HepG2 (cell line): ENCODE results near the gene ARHGEF3. TPM values are rescaled to one million over a fixed set of nuclear protein-coding genes. Genes with fewer than 3 reads are reported as not detected.
A peak's percentile ranks its signal among the peaks of the same experiment; 100 is the strongest.

Experiments used
- ETV5 ChIP-seq: IDR thresholded peaks from 2 replicates; pipeline ENCODE4 v1.6.1; 2018; ENCODE audit warnings: missing biosample characterization, missing genetic modification reagents, inconsistent platforms, borderline replicate concordance
- FOXO1 ChIP-seq: sonication (generic); formaldehyde crosslinking; IDR thresholded peaks from 2 replicates; pipeline ENCODE4 v1.4.0; 2020; ENCODE audit warnings: missing genetic modification reagents
- NR2F2 ChIP-seq: IDR thresholded peaks from 2 replicates; pipeline ENCODE4 v1.6.1; 2012; ENCODE audit warnings: low read depth, inconsistent platforms, borderline replicate concordance
- SAP130 ChIP-seq: IDR thresholded peaks from 2 replicates; pipeline ENCODE4 v1.6.1; 2016; ENCODE audit warnings: low read depth
- SOX6 ChIP-seq, 2 experiments: fragments of 450-650 bp in 1 of 2; sonication (generic) in 1 of 2; formaldehyde crosslinking in 1 of 2; IDR thresholded peaks; 2 replicates each; pipeline versions ENCODE4 v1.4.0 to v1.6.1; 2017 to 2020; ENCODE audit warnings: antibody characterized with exemption in 1 of 2, mild to moderate bottlenecking in 1 of 2, missing genetic modification reagents in 1 of 2
- TARDBP ChIP-seq: sonication (generic); formaldehyde crosslinking; IDR thresholded peaks from 2 replicates; pipeline ENCODE4 v1.8.0; 2022; ENCODE audit warnings: mild to moderate bottlenecking, missing genetic modification reagents
- TEAD3 ChIP-seq: optimal IDR thresholded peaks from 2 replicates; pipeline ENCODE3; 2016; ENCODE audit warnings: borderline replicate concordance
- TOPORS ChIP-seq: sonication (generic); formaldehyde crosslinking; IDR thresholded peaks from 2 replicates; pipeline ENCODE4 v1.8.0; 2023; ENCODE audit warnings: mild to moderate bottlenecking, missing genetic modification reagents
- ZMYM4 ChIP-seq: sonication (generic); formaldehyde crosslinking; IDR thresholded peaks from 2 replicates; pipeline ENCODE4 v1.8.1; 2023; ENCODE audit warnings: mild to moderate bottlenecking, missing genetic modification reagents
- ZNF292 ChIP-seq: sonication (generic); formaldehyde crosslinking; IDR thresholded peaks from 2 replicates; pipeline ENCODE4 v1.8.1; 2022; ENCODE audit warnings: mild to moderate bottlenecking, low read depth, missing genetic modification reagents, borderline replicate concordance
- ZNF616 ChIP-seq: sonication (generic); formaldehyde crosslinking; IDR thresholded peaks from 2 replicates; pipeline ENCODE4 v1.5.0; 2020; ENCODE audit warnings: low read depth, mild to moderate bottlenecking, missing genetic modification reagents
- polyA plus RNA-seq, 8 experiments: library from polyadenylated mRNA; depleted of rRNA in 3 of 8; stranded (reverse) in 7 of 8; unstranded in 1 of 8; fragments of >200 nt; fragmentation: Illumina TruSeq in 4 of 8; extraction: Trizol in 4 of 8; gene quantifications; 2 replicates each; pipeline versions ENCODE4 v1.2.1 to v1.2.3, GENCODE V29; 2011 to 2016; ENCODE audit warnings: low read depth in 4 of 8, missing spikeins in 1 of 8, mixed read lengths in 1 of 8; ENCODE audit not compliant: insufficient read depth in 1 of 8
- total RNA-seq, 5 experiments: library from RNA; depleted of rRNA; stranded (reverse); fragments of >200 nt; fragmentation: Illumina TruSeq; extraction: Trizol; gene quantifications; 2 replicates each; pipeline ENCODE4 v1.2.3, GENCODE V29; 2016; ENCODE audit warnings: low read depth in 1 of 5
- TF ChIP-seq, protein P1 (sequence below): sonication (generic); formaldehyde crosslinking; IDR thresholded peaks from 2 replicates; pipeline ENCODE4 v1.4.0; 2020; ENCODE audit warnings: missing genetic modification reagents
- TF ChIP-seq, protein P2 (sequence below): sonication (generic); formaldehyde crosslinking; conservative IDR thresholded peaks from 2 replicates; pipeline ENCODE4 v1.4.0; 2020; ENCODE audit warnings: missing genetic modification reagents
- TF ChIP-seq, protein P3 (sequence below): sonication (generic); formaldehyde crosslinking; IDR thresholded peaks from 2 replicates; pipeline ENCODE4 v1.4.0; 2020; ENCODE audit warnings: missing genetic modification reagents
- TF ChIP-seq, protein P4 (sequence below): sonication (generic); formaldehyde crosslinking; IDR thresholded peaks from 2 replicates; pipeline ENCODE4 v1.4.0; 2020; ENCODE audit warnings: missing genetic modification reagents
- TF ChIP-seq, protein P5 (sequence below): sonication (generic); formaldehyde crosslinking; IDR thresholded peaks from 2 replicates; pipeline ENCODE4 v1.4.0; 2020; ENCODE audit warnings: missing genetic modification reagents

ARHGEF3 gene
- total and polyA plus RNA-seq, 2 of the 13 experiments (the other 11 are each of a cell fraction or from before 2014, with no cell fraction given) = 14.8 to 23.1 TPM

DNA sequence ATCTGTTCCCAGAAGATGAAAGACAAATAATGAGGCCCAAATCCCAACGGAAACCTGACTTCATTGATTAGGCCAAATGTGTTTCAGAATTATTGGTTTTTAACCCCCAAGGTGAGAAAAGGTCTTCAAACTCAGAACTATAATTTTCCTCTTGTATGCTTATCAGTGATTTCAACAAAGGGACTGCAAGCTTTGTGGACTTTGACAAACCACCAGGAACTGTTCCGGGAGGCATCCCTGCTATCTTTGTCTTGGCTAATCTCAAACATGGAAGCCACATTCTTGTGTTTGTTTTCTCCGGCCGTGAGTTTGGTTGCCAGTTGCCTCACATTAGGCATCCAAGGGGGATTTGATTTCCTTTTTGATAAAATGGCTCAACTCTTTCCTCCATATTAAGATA lies 19.5 kb downstream of the ARHGEF3 start (continued):
- TF ChIP-seq, protein P1, sequence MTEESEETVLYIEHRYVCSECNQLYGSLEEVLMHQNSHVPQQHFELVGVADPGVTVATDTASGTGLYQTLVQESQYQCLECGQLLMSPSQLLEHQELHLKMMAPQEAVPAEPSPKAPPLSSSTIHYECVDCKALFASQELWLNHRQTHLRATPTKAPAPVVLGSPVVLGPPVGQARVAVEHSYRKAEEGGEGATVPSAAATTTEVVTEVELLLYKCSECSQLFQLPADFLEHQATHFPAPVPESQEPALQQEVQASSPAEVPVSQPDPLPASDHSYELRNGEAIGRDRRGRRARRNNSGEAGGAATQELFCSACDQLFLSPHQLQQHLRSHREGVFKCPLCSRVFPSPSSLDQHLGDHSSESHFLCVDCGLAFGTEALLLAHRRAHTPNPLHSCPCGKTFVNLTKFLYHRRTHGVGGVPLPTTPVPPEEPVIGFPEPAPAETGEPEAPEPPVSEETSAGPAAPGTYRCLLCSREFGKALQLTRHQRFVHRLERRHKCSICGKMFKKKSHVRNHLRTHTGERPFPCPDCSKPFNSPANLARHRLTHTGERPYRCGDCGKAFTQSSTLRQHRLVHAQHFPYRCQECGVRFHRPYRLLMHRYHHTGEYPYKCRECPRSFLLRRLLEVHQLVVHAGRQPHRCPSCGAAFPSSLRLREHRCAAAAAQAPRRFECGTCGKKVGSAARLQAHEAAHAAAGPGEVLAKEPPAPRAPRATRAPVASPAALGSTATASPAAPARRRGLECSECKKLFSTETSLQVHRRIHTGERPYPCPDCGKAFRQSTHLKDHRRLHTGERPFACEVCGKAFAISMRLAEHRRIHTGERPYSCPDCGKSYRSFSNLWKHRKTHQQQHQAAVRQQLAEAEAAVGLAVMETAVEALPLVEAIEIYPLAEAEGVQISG (CRISPR knock-in tag) = peak; percentile 49; the same call in 1 of the 2 replicates
- TF ChIP-seq, protein P2, sequence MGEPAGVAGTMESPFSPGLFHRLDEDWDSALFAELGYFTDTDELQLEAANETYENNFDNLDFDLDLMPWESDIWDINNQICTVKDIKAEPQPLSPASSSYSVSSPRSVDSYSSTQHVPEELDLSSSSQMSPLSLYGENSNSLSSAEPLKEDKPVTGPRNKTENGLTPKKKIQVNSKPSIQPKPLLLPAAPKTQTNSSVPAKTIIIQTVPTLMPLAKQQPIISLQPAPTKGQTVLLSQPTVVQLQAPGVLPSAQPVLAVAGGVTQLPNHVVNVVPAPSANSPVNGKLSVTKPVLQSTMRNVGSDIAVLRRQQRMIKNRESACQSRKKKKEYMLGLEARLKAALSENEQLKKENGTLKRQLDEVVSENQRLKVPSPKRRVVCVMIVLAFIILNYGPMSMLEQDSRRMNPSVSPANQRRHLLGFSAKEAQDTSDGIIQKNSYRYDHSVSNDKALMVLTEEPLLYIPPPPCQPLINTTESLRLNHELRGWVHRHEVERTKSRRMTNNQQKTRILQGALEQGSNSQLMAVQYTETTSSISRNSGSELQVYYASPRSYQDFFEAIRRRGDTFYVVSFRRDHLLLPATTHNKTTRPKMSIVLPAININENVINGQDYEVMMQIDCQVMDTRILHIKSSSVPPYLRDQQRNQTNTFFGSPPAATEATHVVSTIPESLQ = peak; percentile 22; the same call in 1 of the 2 replicates
- peak; percentile 89 for TF ChIP-seq NR2F2
- TF ChIP-seq, protein P3, sequence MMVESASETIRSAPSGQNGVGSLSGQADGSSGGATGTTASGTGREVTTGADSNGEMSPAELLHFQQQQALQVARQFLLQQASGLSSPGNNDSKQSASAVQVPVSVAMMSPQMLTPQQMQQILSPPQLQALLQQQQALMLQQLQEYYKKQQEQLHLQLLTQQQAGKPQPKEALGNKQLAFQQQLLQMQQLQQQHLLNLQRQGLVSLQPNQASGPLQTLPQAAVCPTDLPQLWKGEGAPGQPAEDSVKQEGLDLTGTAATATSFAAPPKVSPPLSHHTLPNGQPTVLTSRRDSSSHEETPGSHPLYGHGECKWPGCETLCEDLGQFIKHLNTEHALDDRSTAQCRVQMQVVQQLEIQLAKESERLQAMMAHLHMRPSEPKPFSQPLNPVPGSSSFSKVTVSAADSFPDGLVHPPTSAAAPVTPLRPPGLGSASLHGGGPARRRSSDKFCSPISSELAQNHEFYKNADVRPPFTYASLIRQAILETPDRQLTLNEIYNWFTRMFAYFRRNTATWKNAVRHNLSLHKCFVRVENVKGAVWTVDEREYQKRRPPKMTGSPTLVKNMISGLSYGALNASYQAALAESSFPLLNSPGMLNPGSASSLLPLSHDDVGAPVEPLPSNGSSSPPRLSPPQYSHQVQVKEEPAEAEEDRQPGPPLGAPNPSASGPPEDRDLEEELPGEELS (CRISPR knock-in tag) = peak; percentile 93
- peak; percentile 86 for TF ChIP-seq TEAD3 (CRISPR knock-in tag)
- TF ChIP-seq TOPORS = 0 out of 2 replicates have a peak, but pooled peaks have one; percentile 26
- peak; percentile 88 for TF ChIP-seq ETV5 (CRISPR knock-in tag)
- peak; percentile 51; the same call in 1 of the 2 replicates for TF ChIP-seq ZMYM4
- TF ChIP-seq ZNF616 (CRISPR knock-in tag) = no peak
- 0 out of 2 replicates have a peak, but pooled peaks have one; percentile 46 for TF ChIP-seq ZNF292
- peak; percentile 77 for TF ChIP-seq SAP130
- no peak for TF ChIP-seq SOX6 (IDR thresholded peaks at IDR 0.05)
- peak; percentile 97 for TF ChIP-seq SOX6 (CRISPR knock-in tag; IDR thresholded peaks at IDR 0.05)
- TF ChIP-seq, protein P4, sequence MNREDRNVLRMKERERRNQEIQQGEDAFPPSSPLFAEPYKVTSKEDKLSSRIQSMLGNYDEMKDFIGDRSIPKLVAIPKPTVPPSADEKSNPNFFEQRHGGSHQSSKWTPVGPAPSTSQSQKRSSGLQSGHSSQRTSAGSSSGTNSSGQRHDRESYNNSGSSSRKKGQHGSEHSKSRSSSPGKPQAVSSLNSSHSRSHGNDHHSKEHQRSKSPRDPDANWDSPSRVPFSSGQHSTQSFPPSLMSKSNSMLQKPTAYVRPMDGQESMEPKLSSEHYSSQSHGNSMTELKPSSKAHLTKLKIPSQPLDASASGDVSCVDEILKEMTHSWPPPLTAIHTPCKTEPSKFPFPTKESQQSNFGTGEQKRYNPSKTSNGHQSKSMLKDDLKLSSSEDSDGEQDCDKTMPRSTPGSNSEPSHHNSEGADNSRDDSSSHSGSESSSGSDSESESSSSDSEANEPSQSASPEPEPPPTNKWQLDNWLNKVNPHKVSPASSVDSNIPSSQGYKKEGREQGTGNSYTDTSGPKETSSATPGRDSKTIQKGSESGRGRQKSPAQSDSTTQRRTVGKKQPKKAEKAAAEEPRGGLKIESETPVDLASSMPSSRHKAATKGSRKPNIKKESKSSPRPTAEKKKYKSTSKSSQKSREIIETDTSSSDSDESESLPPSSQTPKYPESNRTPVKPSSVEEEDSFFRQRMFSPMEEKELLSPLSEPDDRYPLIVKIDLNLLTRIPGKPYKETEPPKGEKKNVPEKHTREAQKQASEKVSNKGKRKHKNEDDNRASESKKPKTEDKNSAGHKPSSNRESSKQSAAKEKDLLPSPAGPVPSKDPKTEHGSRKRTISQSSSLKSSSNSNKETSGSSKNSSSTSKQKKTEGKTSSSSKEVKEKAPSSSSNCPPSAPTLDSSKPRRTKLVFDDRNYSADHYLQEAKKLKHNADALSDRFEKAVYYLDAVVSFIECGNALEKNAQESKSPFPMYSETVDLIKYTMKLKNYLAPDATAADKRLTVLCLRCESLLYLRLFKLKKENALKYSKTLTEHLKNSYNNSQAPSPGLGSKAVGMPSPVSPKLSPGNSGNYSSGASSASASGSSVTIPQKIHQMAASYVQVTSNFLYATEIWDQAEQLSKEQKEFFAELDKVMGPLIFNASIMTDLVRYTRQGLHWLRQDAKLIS (CRISPR knock-in tag) = 0 out of 2 replicates have a peak, but pooled peaks have one; percentile 55
- TF ChIP-seq TARDBP = 0 out of 2 replicates have a peak, but pooled peaks have one; percentile 50
- peak; percentile 79 for TF ChIP-seq FOXO1 (CRISPR knock-in tag)
- TF ChIP-seq, protein P5, sequence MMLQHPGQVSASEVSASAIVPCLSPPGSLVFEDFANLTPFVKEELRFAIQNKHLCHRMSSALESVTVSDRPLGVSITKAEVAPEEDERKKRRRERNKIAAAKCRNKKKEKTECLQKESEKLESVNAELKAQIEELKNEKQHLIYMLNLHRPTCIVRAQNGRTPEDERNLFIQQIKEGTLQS (CRISPR knock-in tag) = peak; percentile 37; the same call in 1 of the 2 replicates
